NCI-H226 (cell line): ENCODE results near the gene POLR1H.
"Not testable (repeated sequence)": the region's sequence is repeated elsewhere in the genome, so short reads cannot be mapped to it uniquely, and the experiment has no call there.

Source experiments
- DNase-seq: peaks from one replicate; pipeline ENCODE4 v3.0.0-alpha.2; 2015

POLR1H gene, protein sequence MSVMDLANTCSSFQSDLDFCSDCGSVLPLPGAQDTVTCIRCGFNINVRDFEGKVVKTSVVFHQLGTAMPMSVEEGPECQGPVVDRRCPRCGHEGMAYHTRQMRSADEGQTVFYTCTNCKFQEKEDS

DNA sequence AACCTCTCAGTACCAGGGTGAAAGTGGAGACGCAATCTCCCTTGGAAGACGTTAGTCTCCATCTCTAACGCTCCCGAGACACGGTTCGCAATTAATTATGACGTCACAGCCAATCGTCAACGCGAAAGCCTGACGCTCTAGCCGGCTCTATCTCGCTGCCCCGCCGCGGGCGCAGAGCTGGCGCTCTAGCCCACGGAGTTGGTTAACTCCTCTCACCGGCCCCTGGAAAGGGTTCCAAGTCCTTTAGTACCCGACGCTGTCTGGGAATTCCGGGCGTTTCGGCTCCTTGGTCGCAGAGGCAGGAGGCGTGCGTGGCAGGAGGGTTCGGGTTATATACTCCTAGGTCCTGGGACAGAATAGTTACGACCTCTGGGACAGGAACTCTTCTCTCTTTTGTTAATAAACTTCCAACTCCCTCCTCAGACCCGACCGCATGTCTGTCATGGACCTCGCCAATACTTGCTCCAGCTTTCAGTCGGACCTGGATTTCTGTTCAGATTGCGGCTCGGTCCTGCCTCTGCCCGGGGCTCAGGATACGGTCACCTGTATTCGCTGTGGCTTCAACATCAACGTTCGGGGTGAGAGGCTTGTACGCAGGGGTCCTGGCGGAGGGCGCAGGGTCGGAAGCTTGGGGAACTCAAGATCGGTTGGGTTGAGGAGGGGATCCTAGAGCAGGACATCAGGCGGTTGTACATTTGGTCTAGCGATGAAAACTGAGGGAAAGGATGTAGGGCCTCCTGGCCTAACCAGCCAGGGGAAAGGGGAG lies at the start of gene POLR1H:
Gene POLR1H (plus strand): TSS at position 174 of the 766 bp plus-strand sequence. CDS start 260 bp downstream, at position 434.
- peak; percentile 97 for DNase-seq

DNA sequence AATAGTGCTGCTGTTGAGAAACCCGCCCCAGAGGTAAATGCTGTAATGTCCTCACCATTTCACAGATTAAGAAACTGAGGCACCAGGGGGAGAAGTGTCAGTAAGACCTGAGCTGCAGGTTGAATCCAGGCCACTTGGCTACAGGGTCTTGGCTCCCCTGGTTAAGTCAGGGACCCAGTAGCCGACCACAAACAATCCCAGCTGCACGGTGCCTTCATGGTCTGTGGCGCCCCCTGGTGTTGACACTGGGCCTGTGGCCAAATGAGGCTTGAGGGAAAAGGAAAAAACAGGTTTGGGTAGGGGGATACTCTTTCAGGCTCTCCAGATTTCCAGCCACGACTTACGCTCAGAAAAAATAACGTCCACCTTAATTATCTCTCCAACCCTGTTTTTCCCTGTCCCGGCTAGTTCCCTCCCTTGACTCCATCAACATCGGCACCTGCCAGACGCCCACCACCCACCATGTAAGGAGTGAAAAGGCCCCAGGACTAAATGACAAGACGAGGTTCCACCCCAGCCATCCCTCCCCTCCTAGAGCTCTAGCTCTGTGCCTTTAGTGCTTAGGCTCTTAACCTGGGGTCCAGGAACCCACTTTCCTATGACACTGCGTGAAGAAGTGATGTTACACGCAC lies 47.7 kb upstream of the POLR1H start:
- no peak for DNase-seq

DNA sequence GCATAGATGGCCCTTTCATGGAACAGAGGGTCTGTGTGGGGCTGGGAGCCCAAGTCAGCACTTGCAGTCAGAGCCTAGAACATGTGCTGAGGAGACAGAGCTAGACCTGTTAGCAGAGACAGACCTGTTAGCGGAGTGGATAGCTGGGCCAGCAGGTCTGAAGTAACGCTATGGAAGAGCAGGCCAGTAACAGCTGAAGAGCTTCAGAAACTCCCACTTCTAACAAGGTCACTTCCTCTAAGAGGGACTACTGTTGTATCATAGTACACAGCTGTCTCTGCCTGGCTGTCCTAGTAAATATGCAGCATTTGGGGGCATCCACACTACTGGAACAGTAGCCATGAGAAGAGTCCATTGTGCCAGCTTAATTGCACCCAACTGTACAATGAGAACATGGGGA lies 41.2 kb upstream of the POLR1H start:
- no peak for DNase-seq

DNA sequence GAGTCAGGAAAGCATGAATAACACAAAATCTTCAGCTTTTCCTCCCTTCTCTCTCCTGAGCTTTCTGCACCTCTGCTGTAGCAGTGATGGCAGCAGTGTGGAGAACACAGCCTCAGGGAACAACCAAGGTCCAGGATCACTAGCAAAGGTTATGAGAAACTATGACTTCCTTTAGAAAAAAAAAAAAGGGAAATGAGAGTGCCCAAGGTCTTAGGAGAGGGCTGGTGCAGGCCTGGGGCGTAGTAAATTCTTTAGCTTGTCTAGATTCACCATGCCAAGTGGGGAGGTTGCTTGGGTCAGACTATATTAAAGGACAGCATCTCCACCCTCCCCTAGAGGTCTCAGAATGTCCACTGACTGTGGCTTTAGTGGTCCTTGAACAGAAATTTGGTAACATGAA lies 40.4 kb upstream of the POLR1H start:
- DNase-seq, result no peak

DNA sequence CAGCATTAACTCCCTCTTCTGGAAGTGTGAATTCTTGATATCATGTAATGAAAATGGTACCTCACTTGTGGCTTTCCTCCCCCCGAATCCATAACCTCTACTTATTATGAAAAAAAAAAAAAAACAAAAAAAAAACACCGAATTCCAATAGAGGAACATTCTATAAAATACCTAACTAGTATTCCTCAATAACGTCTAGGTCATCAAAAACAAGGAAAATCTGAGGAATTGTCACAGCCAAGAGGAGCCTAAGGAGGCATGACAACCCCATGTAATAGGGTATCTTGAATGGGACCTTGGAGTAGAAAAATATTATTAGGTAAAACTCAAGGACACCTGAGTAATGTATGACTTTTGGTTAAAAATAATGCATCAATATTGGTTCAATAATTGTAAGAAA lies 38.9 kb upstream of the POLR1H start:
- no peak for DNase-seq

DNA sequence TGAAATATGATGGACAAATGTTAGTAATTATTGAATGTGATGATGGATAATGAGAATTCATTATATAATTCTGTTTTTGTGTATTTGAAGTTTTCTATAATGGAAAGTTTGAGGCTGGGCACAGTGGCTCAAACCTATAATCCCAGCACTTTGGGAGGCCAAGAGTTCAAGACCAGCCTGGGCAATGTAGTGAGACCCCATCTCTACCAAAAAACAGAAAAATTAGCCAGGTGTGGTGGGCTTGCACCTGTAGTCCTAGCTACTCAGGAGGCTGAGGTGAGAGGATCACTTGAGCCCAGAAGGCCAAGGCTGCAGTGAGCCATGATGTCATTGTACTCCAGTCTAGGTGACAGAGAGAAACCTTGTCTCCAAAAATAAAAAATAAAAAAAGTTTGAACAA lies 38.4 kb upstream of the POLR1H start:
- not testable (repeated sequence) for DNase-seq

DNA sequence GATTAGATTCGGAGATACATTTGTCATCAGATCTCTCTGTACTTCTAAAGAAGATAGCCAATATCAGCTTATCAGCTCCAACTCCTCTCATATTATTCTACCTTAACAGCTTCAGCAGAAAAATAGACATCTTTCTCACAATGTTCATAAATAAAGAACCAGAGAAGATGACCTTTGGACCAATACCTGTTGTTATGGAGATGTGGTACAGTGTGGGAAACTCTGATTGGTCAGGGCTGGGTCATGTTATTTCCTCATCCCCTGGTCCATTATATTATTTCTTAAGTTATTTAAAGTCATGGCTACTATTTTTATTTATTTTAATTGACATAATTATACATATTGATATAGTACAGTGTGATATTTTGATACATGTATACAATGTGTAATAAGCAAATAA lies 35.9 kb upstream of the POLR1H start:
- no peak for DNase-seq

DNA sequence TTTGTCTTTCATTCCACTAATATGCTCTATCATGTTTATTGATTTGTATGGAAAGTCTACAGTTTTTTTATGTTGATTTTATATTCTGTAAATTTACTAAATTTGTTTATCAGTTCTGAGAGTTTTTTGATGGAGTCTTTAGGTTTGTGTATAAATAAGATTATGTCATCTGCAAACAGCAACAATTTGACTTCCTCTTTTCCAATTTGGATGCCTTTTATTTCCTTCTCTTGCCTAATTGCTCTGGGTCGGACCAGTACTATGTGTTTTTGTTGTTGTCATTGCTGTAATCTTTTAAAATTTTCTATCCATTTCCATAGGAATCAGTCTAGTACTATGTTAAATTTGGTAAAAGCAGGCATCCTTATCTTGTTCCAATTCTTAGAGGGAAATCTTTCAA lies 31.5 kb upstream of the POLR1H start:
- DNase-seq, result no peak

DNA sequence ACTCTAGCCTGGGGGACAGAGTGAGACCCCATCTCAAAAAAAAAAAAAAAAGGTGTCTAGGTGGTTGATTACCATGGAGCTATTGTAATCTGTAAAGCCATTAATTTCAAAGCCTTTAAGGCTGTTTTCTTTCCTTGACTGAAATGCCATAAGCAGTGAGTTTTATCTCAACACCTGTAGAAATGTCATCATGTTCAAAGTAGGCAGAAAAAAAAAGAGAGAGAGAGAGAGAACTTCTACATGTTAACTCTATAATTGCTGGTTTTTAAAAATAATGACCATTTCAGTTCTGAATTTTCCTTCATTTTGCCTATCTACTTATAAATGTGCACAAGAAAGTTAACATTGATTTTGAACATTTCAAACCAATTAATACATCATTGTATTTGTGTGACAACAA lies 29.7 kb upstream of the POLR1H start:
- no peak for DNase-seq

DNA sequence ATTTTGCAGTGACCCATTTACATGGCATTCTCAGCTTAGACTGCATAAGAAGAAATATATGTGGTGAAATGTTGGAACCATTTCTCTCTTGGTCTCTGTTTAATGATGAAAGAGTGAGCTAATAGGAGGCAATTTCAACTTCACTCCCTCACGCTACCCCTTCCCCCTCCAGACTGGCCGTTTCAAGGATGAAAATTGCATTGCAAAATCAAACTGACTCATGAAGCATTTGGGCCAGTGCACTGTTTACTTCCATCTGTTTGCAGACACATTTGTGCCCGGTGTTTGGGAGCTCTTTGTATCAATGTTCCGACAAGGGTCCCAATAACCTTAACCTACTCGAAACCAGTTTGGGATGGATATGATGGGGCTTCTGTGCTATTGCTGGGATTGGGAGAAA lies 27.6 kb upstream of the POLR1H start:
- not testable (repeated sequence) for DNase-seq

DNA sequence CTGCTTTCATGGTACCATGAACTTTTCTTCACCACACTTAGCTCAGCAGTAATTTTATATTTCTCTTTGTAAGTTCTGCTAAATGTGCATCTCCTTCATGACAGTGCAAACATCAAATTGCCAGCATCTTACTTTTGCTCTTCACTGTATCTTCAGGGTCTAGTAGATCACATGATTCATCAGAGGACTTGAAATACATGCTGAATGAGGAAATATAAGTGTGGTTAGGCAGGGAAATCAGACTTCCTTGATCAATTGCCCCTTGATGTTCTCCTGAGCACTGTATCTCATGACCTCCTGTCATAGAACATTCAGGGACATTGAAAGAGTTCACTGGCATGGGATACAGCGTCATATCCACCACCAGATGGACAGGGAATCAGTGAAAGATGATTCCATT lies 25.3 kb upstream of the POLR1H start:
- no peak for DNase-seq

DNA sequence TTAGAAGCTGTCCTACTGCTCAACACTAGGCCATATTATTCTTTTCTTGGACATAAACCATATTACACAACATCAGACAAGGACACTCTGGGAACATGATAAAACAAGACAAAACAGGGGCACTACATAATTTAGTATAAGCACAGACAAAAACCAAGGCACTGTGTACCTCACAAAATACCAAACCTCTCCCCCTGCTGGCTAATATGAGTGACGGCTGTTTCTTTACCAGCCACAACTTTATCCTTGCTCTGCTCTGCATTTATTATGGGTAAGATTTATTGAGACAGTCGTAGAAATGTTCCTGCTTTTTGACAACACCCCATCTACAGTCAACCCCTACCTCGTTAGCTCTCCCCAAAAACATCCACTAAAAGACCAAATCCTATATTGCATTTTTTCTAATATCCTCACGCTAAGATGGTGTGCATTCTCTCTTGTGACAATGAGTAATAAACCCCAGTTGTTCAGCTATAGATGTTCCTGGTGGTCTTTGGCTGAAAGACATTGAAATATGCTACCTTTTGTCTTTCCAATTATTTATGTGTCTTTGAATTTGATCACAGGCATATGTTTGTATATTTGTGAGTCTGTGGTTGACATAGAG lies 23.8 kb upstream of the POLR1H start:
- no peak for DNase-seq

DNA sequence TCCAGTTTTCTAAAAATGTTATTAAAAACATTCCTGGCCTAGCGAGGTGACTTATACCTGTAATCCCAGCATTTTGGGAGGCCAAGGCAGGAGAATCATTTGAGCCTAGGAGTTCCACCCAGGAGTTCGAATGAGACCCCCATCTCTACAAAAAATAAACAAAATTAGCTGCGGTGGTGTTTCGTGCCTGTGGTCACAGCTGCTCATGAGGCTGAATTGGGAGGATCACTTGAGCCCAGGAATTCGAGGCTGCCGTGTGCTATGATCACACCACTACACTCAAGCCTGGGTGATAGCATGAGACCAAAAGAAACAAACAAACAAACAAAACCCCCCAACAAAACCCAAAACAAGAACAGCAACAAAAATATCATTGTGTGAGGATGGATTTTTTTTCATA lies 19.8 kb upstream of the POLR1H start:
- no peak for DNase-seq

DNA sequence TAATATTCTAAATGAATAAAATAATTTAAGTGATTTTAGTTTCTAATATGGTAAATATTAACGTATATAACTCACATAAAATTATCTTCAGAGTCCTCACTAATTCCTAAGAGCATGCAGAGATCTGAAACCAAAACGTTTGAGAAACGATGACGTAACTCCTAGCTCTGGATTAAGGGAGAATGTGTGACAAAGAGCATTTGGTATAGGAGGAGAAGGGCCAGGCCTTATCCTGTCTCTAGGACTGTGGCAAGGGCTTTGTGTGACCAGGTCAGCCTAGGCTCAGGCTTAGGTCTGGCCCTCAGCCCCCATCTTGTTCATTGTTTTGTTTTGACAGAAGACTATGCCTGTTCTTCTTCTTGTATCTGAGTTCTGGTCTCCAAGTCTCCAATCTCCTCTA lies 19.2 kb upstream of the POLR1H start:
- DNase-seq, result no peak

DNA sequence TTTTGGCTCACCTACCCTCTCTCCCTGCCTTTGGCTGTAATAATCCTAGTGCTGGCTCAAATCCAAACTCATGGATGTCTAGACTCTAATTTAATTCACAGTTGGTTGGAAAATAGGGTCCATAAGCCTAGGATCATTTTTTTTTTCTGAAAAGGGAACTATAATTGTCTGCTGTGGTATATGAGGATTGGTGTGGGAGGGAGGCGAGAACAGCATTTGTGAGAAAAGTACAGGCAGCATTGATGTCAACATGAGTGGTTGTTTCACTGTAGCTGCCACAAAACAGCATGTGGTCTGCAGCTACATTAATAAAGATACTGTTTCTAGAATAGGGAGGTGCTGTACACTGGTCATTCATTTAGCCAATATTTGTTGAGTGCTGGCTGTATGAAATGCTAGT lies 18.6 kb upstream of the POLR1H start:
- no peak for DNase-seq

DNA sequence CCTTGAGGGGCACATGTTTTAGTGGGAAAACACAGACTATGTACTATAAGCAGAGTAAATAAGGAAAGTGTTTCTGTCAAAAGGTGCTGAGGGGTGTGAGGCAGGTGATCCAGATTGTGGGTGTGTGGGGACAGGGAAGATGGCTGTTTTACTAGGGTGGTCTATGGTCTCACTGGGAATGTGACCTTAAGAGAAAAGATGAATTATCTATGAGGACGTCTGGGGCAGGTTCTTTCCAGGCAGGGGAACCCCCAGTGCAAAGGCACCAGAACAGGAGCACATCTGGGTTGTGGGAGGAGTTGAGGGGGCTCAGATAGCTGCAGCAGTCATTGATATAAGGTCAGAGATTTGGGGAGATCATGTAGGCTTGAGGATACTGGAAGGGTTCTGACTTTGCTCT lies 18.2 kb upstream of the POLR1H start:
- DNase-seq, result no peak

DNA sequence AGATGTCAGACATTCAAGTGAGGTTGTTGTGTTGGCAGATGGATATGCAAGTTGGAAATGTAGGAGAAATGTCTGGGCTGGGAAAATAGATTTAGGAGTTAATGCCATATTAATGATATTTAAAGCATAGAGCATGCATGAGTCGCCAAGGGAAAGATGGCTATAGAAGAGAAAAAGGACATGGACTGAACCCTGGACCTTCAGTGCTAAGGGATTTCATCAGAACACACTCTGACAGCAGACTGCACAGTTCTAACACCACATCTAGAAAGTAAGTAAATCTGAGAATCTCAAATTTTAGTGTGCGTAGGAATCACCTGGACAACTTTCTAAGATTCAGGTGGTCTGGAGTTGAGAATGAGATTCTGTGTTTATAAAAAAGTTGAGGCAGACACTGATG lies 17.3 kb upstream of the POLR1H start:
- DNase-seq, result no peak

DNA sequence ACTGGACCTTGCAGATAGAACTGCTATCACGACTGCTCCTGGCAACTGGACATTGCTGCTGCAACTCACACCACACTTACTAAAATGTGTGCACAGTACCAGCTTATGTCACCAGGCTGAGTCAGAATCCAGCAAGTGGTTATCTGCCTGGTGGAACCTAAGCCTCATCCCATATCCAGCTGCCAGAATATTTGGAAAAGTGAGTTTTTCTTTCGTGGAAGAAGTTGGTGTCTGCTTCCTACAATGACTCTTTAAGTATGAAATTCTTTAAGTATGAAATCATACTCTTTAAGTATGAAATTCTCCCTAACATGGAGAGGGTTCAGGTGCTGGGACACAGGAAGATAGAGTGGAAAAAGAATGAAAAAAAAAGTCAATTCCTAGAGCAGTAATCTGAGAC lies 16.4 kb upstream of the POLR1H start:
- DNase-seq, result peak; percentile 87

DNA sequence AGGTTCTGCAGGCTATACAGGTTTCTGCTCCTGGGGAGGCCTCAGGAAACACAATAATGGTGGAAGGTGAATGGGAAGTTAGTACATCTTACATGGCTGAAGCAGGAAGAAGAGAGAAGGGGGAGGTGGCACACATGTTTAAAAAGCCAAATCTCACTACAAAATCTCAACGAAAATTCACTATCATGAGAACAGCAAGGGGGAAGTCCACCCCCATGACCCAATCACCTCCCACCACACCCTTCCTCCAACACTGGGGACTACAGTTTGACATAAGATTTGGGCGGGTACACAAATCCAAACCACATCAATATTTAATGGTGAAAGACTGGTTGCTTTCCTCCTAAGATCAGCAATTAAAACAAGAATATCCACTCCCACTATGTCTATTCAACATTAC lies 13.8 kb upstream of the POLR1H start:
- no peak for DNase-seq

DNA sequence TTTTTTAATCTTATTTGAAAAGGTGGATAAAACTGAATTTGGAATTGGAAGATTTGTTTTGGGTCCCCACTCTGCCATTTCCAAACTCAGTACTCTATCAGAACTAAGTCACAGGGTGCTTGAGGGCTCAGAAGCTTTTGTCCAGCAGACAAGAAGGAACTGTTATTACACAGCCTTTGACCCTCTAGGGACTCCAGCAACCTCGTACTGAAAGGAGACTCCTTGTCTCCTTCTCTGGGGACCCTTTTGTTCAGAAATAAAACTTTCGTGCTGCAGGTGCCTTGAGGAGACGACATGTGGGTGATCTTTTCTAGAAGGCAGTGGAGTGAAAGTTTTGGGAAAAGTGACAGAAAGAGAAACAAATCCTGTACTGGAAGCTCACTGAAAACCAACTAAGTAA lies 7.4 kb upstream of the POLR1H start:
- no peak for DNase-seq

DNA sequence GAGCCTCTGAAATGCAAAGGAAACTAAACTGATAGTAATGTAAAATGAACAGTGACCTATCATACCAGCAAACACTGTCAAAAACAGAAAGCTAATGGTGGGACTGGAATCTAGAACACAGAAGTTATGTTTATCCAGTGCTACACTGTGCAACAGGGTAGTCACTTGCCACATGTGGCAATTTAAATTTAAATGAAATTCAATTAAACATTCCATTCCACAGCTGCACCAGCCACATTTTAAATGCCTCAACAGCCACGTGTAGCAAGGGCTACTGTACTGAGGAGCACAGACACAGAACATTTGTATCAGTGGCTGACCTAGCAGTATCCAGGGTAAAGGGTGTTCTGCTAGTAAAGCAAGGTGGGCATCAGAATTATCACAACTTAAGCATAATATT lies 5.6 kb upstream of the POLR1H start:
- DNase-seq, result no peak

DNA sequence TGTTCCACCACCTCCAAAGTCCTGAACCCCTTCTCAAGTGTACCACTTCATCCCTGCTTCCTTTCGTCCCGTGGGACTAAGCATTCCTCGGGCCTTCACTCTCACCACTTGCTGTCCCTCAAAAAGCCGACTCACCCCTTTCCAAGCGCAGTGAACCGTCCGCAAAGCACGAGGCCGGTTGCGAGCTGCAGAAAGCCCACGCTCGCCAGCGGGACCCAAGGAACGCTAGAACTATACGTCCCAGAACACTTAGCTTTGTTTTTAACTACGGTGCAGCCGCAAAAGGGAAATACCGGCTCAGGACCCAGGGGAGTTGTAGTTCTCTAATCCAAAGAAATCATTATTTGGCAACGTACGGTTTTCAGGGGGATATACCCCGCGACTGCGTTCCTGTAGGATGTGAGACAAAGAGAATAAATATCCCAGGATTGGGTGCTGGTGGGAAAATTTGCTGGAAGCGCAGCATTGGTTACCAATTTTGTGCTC lies 416 bp upstream of the POLR1H start:
- DNase-seq, result no peak

DNA sequence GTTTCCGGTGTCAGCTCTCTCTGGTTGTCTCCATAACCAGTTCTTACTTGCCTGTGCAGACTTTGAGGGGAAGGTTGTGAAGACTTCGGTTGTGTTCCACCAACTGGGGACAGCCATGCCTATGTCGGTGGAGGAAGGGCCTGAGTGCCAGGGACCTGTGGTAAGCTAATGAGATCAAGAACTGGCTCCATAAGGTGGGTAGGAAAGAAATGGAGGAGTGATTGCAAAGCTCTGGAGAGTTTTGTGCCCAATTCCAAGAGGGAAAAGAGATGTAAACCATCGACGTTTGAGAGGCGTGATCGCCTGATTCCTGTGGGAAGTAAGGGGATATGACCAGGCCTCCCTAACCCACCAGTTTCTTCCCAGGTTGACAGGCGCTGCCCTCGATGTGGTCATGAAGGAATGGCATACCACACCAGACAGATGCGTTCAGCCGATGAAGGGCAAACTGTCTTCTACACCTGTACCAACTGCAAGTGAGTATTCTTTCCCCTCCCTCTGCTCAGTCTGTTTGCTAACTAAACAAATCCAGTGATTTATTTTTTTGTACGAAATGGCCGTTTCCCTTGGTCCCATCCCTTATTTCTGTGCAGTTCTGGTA lies 893 bp downstream of the POLR1H start:
- no peak for DNase-seq
